IPS-NIHi7 (cell line): Measurements from ENCODE around the gene CDK5R1.
"Not testable (repeated sequence)": the region's sequence is repeated elsewhere in the genome, so short reads cannot be mapped to it uniquely, and the experiment has no call there.

Source experiments
- DNase-seq: peaks from one replicate; pipeline ENCODE4 v3.0.0; 2012; ENCODE audit warnings: mixed read lengths; ENCODE audit errors: extremely low spot score

The CDK5R1 gene

GRCh38 chr17:32486701-32487472 is at the start of gene CDK5R1:
Gene CDK5R1 (plus strand): TSS chr17:32486993. CDS start chr17:32487621, 628 bp downstream.
- peak; percentile 84 for DNase-seq

GRCh38 chr17:32440722-32441121 is 46.1 kb upstream of the CDK5R1 start:
- DNase-seq: no peak

GRCh38 chr17:32441886-32442285 is 44.9 kb upstream of the CDK5R1 start:
- DNase-seq: no peak

GRCh38 chr17:32443827-32444300 is 42.9 kb upstream of the CDK5R1 start:
- no peak for DNase-seq

- peak; percentile 100 for DNase-seq
Observed at GRCh38 chr17:32444301-32445073, 42.3 kb upstream of the CDK5R1 start, which contains the start of gene PSMD11. Gene PSMD11 (plus strand): TSS chr17:32444510. CDS start chr17:32444524, 14 bp downstream.

GRCh38 chr17:32445074-32445415 is 41.7 kb upstream of the CDK5R1 start:
- DNase-seq: peak; percentile 42

- no peak for DNase-seq
Observed at GRCh38 chr17:32445497-32445896, 41.3 kb upstream of the CDK5R1 start.

- DNase-seq: no peak
Observed at GRCh38 chr17:32445971-32446370, 40.8 kb upstream of the CDK5R1 start.

- DNase-seq: no peak
Observed at GRCh38 chr17:32446949-32447348, 39.8 kb upstream of the CDK5R1 start.

- DNase-seq: no peak
Observed at GRCh38 chr17:32449963-32450362, 36.8 kb upstream of the CDK5R1 start.

GRCh38 chr17:32450379-32450778 is 36.4 kb upstream of the CDK5R1 start:
- not testable (repeated sequence) for DNase-seq

GRCh38 chr17:32451879-32452278 is 34.9 kb upstream of the CDK5R1 start:
- no peak for DNase-seq

GRCh38 chr17:32452281-32452680 is 34.5 kb upstream of the CDK5R1 start:
- no peak for DNase-seq

GRCh38 chr17:32453370-32453769 is 33.4 kb upstream of the CDK5R1 start:
- no peak for DNase-seq

GRCh38 chr17:32458371-32458770 is 28.4 kb upstream of the CDK5R1 start:
- no peak for DNase-seq

GRCh38 chr17:32460054-32460453 is 26.7 kb upstream of the CDK5R1 start:
- no peak for DNase-seq

- DNase-seq: no peak
Observed at GRCh38 chr17:32461498-32461852, 25.3 kb upstream of the CDK5R1 start.

- peak; percentile 57 for DNase-seq
Observed at GRCh38 chr17:32461853-32462617, 24.8 kb upstream of the CDK5R1 start.

GRCh38 chr17:32463304-32463703 is 23.5 kb upstream of the CDK5R1 start:
- DNase-seq: no peak

GRCh38 chr17:32464374-32464773 is 22.4 kb upstream of the CDK5R1 start:
- DNase-seq: no peak

- DNase-seq: no peak
Observed at GRCh38 chr17:32467949-32468348, 18.8 kb upstream of the CDK5R1 start.
